Activated T-cell treated with anti-CD3 and anti-CD28 coated beads, Interleukin-2, amount 50 U/mL, for 72 hours (primary cell): Measurements from ENCODE around the gene NTF3. TPM values are rescaled to one million over a fixed set of nuclear protein-coding genes. Genes with fewer than 3 reads are reported as not detected.

Experiments used
- ATAC-seq, 2 donors: fragments of 150-1000 bp; cut with Tn5 transposase; replicated peaks in 1 of 2; 2 replicates each; pipeline ENCODE4 v1.10.0; 2021; ENCODE audit warnings: moderate library complexity in 2 of 2, mild to moderate bottlenecking in 1 of 2
- DNase-seq, 2 donors: peaks; one replicate each; pipeline ENCODE4 v3.0.0; 2021 to 2022; ENCODE audit warnings: mixed read lengths in 1 of 2
- H3K27ac Mint-ChIP-seq: one replicate; pipeline ENCODE4 v1.8.0; 2022; ENCODE audit warnings: mild to moderate bottlenecking, moderate library complexity, mixed read lengths
- H3K27me3 Mint-ChIP-seq: one replicate; pipeline ENCODE4 v1.8.0; 2022; ENCODE audit warnings: low read depth, mixed read lengths
- H3K36me3 Mint-ChIP-seq, 2 donors: one replicate each; pipeline ENCODE4 v1.8.0; 2022; ENCODE audit warnings: mixed read lengths in 2 of 2, mild to moderate bottlenecking in 1 of 2; ENCODE audit not compliant: insufficient read depth in 2 of 2
- H3K4me1 Mint-ChIP-seq: one replicate; pipeline ENCODE4 v1.8.0; 2022; ENCODE audit warnings: low read depth, mixed read lengths
- H3K4me3 Mint-ChIP-seq, 2 donors: one replicate each; pipeline ENCODE4 v1.8.0; 2022; ENCODE audit warnings: mild to moderate bottlenecking in 2 of 2, mixed read lengths in 2 of 2, moderate library complexity in 2 of 2
- H3K9me3 Mint-ChIP-seq, 2 donors: one replicate each; pipeline ENCODE4 v1.8.0; 2022; ENCODE audit warnings: mixed read lengths in 2 of 2
- total RNA-seq, 2 donors: library from RNA; stranded (reverse); gene quantifications; one replicate each; pipeline ENCODE4 v1.2.3, GENCODE V29; 2022

The NTF3 gene
- total RNA-seq, 2 donors from 2014 or later: not detected

- H3K27ac Mint-ChIP-seq: no peak overlapping the region
- no peaks in the 10 kb centered on the region for H3K9me3 Mint-ChIP-seq
- ATAC-seq (no peak), DNase-seq (no peak)
- H3K27me3 Mint-ChIP-seq: peaks cover 23% of the 10 kb centered on the region
- H3K4me3 Mint-ChIP-seq: no peak overlapping the region
- H3K4me1 Mint-ChIP-seq: no peaks in the 10 kb centered on the region
- H3K36me3 Mint-ChIP-seq: peaks cover 0 to 1% of the 10 kb centered on the region in 2 donors
Observed at GRCh38 chr12:5437182-5437583, 5.3 kb downstream of the NTF3 start.

DNA sequence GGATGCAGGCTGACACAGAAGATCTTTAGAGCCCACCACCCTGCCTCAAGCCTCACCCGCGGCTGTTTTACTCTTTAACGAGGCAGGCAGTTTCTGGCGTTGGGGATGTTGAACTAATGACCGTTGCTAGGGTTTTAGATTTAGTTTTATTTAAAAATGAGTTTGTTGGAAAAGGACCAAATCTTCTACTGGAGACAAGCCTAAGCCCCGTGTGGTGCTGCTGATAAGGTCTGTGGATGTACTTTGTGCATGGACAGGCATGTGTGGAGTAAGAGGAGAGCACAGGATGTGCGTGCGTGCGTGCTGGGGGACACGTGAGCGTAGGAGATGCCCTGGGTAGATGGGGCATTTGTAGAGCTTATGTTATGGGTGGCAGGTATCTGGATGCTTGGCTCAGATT is 5.7 kb downstream of the NTF3 start:
- ATAC-seq (no peak), DNase-seq (no peak)
- Mint-ChIP-seq H3K27me3 (peaks cover 19% of the 10 kb centered on the region), H3K9me3 (no peaks in the 10 kb centered on the region), H3K36me3 (no peaks in the 10 kb centered on the region), H3K4me1 (no peaks in the 10 kb centered on the region), H3K4me3 (no peak overlapping the region), H3K27ac (no peak overlapping the region)

- ATAC-seq: no peak
- no peak for DNase-seq
- no peak overlapping the region for H3K4me3 Mint-ChIP-seq
- peaks cover 17% of the 10 kb centered on the region for H3K27me3 Mint-ChIP-seq
- no peaks in the 10 kb centered on the region for H3K36me3 Mint-ChIP-seq
- H3K4me1 Mint-ChIP-seq: no peaks in the 10 kb centered on the region
- no peak overlapping the region for H3K27ac Mint-ChIP-seq
- H3K9me3 Mint-ChIP-seq: no peaks in the 10 kb centered on the region
Observed at GRCh38 chr12:5438671-5439200, 6.8 kb downstream of the NTF3 start.

GRCh38 chr12:5439371-5439771 is 7.5 kb downstream of the NTF3 start:
- H3K27me3 Mint-ChIP-seq: peaks cover 22% of the 10 kb centered on the region
- H3K36me3 Mint-ChIP-seq: no peaks in the 10 kb centered on the region
- no peaks in the 10 kb centered on the region for H3K9me3 Mint-ChIP-seq
- no peak for DNase-seq
- H3K4me1 Mint-ChIP-seq: no peaks in the 10 kb centered on the region
- no peak overlapping the region for H3K27ac Mint-ChIP-seq
- ATAC-seq: no peak
- H3K4me3 Mint-ChIP-seq: no peak overlapping the region

DNA sequence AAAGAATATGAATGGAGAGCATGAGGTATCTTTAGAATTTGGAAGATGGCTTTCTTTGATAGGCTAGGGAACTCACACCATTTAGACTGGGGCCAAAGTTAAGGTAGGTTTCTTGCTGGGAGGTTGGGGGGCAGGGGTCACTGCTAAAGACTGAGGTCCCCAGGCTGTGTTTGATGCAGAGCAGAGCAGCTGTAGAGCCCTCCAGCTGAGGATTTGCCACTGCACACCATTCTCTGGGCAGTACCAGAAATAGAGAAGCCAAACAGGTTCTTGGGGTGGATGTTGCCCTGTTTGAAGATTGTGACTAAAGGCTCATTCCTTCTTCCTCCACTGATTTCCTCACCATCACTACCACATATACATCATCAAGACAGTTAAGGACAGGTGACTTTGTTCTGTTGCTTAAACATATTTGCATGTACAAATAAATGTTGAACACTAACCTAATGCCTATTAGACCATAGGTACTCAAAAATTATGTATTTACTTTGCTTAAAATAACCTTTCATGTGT is 7.9 kb downstream of the NTF3 start:
- H3K9me3 Mint-ChIP-seq: no peaks in the 10 kb centered on the region
- H3K27ac Mint-ChIP-seq: no peak overlapping the region
- H3K36me3 Mint-ChIP-seq: no peaks in the 10 kb centered on the region
- no peak overlapping the region for H3K4me3 Mint-ChIP-seq
- no peaks in the 10 kb centered on the region for H3K4me1 Mint-ChIP-seq
- peaks cover 26% of the 10 kb centered on the region for H3K27me3 Mint-ChIP-seq
- DNase-seq (no peak), ATAC-seq (no peak)

DNA sequence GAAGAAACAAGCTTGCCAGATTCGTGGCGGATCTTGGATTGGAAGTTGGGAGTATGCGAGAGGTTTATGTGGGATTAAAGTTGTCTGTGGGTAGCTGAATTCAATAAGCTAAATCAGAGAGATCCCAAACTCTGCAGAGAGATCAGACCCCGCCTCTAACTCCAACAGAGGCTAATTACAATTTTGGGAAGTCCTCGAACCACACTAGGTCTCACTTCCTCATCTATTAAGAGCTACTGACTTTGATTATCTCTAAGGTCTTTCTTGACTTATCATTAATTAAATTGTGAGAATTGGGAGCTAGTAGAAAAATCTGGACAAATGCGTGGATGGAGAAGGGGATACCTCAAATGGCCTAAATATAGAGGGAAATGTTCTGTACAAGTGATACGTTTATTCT is 9.1 kb downstream of the NTF3 start:
- DNase-seq (no peak), ATAC-seq (no peak)
- Mint-ChIP-seq H3K4me3 (no peak overlapping the region), H3K27ac (no peak overlapping the region), H3K4me1 (no peaks in the 10 kb centered on the region), H3K9me3 (no peaks in the 10 kb centered on the region), H3K36me3 (no peaks in the 10 kb centered on the region), H3K27me3 (peaks cover 33% of the 10 kb centered on the region)

GRCh38 chr12:5441497-5442236 is 9.8 kb downstream of the NTF3 start:
- Mint-ChIP-seq H3K4me1 (no peaks in the 10 kb centered on the region), H3K27ac (no peak overlapping the region), H3K27me3 (peaks cover 32% of the 10 kb centered on the region), H3K4me3 (no peak overlapping the region), H3K9me3 (no peaks in the 10 kb centered on the region), H3K36me3 (no peaks in the 10 kb centered on the region)
- DNase-seq: no peak
- ATAC-seq: no peak

GRCh38 chr12:5442251-5443006 is 10.5 kb downstream of the NTF3 start:
- Mint-ChIP-seq H3K4me3 (no peak overlapping the region), H3K9me3 (no peaks in the 10 kb centered on the region), H3K36me3 (no peaks in the 10 kb centered on the region), H3K27me3 (peaks cover 25% of the 10 kb centered on the region), H3K4me1 (no peaks in the 10 kb centered on the region), H3K27ac (no peak overlapping the region)
- no peak for DNase-seq
- ATAC-seq: no peak

GRCh38 chr12:5444520-5444919 is 12.6 kb downstream of the NTF3 start:
- Mint-ChIP-seq H3K4me1 (no peaks in the 10 kb centered on the region), H3K4me3 (no peak overlapping the region), H3K36me3 (no peaks in the 10 kb centered on the region), H3K27me3 (peaks cover 22% of the 10 kb centered on the region), H3K27ac (no peak overlapping the region), H3K9me3 (no peaks in the 10 kb centered on the region)
- ATAC-seq (no peak), DNase-seq (no peak)

DNA sequence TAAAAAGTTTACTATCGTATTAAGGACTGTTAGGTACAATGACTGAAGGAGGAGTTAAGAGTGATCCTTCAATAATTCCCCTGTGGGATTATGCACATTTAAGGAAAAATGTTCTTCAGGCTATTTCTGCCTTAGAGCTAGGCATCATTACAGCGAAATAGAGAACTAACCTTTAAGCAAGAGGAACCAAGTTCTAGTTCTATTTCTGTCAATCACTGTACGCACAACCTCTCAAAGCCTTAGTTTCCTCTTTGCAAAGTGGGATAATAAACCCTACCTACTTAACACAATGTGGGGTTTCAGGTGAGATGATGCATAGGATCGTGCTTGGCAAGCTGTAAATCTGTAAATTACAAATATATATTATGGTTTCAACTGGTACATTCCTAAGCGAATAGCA is 15.4 kb downstream of the NTF3 start:
- peaks cover 16% of the 10 kb centered on the region for H3K27me3 Mint-ChIP-seq
- no peak overlapping the region for H3K4me3 Mint-ChIP-seq
- no peaks in the 10 kb centered on the region for H3K9me3 Mint-ChIP-seq
- ATAC-seq (no peak), DNase-seq (no peak)
- no peak overlapping the region for H3K27ac Mint-ChIP-seq
- no peaks in the 10 kb centered on the region for H3K36me3 Mint-ChIP-seq
- H3K4me1 Mint-ChIP-seq: no peaks in the 10 kb centered on the region

GRCh38 chr12:5451251-5451650 is 19.3 kb downstream of the NTF3 start:
- ATAC-seq (no peak), DNase-seq (no peak)
- Mint-ChIP-seq H3K27ac (no peak overlapping the region), H3K4me3 (no peak overlapping the region), H3K36me3 (no peaks in the 10 kb centered on the region), H3K4me1 (no peaks in the 10 kb centered on the region), H3K9me3 (no peaks in the 10 kb centered on the region), H3K27me3 (no peaks in the 10 kb centered on the region)

GRCh38 chr12:5452569-5452968 is 20.7 kb downstream of the NTF3 start:
- no peaks in the 10 kb centered on the region for H3K36me3 Mint-ChIP-seq
- no peak for ATAC-seq

GRCh38 chr12:5453466-5453865 is 21.6 kb downstream of the NTF3 start:
- Mint-ChIP-seq H3K36me3 (no peaks in the 10 kb centered on the region), H3K27me3 (no peaks in the 10 kb centered on the region), H3K4me1 (peaks cover 3% of the 10 kb centered on the region), H3K4me3 (no peak overlapping the region), H3K27ac (no peak overlapping the region), H3K9me3 (no peaks in the 10 kb centered on the region)
- no peak for DNase-seq
- ATAC-seq: no peak

More at GRCh38 chr12:5452569-5452968, 20.7 kb downstream of the NTF3 start:
- Mint-ChIP-seq H3K4me1 (peaks cover 3% of the 10 kb centered on the region), H3K4me3 (no peak overlapping the region), H3K27me3 (no peaks in the 10 kb centered on the region), H3K9me3 (no peaks in the 10 kb centered on the region), H3K27ac (no peak overlapping the region)
- no peak for DNase-seq
